Pancreas (tissue), 10 donors: Measurements from ENCODE around the gene CMTM5. TPM values are rescaled to one million over a fixed set of nuclear protein-coding genes. Genes with fewer than 3 reads are reported as not detected.
"Not testable (repeated sequence)": the region's sequence is repeated elsewhere in the genome, so short reads cannot be mapped to it uniquely, and the experiment has no call there.

Source experiments
- ATAC-seq, 4 donors: fragments of 200-7000 bp; cut with Tn5 transposase; one replicate each; pipeline versions ENCODE4 v1.8.0 to v1.9.1; 2020; ENCODE audit warnings: mild to moderate bottlenecking in 4 of 4, moderate library complexity in 4 of 4
- DNase-seq, 6 donors: peaks; one replicate each; pipeline ENCODE4 v3.0.0-alpha.2; 2020
- FAIRE-seq: peaks from 2 replicates; lab custom pipeline; 2012; peaks lifted over from hg19 to GRCh38; lab: Jason Lieb, UNC
- H3K27ac ChIP-seq, 4 donors: fragments of 200-600 bp; sonication (generic); 1 replicate in 3 of 4; 2 replicates in 1 of 4; pipeline versions ENCODE4 v1.5.0 to v1.8.0; 2020
- H3K27me3 ChIP-seq, 4 donors: fragments of 200-600 bp; one replicate each; pipeline ENCODE4 v1.8.0; 2021
- H3K36me3 ChIP-seq, 3 donors: fragments of 200-600 bp; sonication (generic) in 1 of 3; one replicate each; pipeline versions ENCODE4 v1.5.0 to v1.8.0; 2020 to 2021
- H3K4me1 ChIP-seq, 3 donors: fragments of 200-600 bp; one replicate each; pipeline ENCODE4 v1.8.0; 2021
- H3K4me3 ChIP-seq, 4 donors: fragments of 200-600 bp; sonication (generic) in 2 of 4; one replicate each; pipeline versions ENCODE4 v1.5.0 to v1.8.0; 2020 to 2021
- H3K9me3 ChIP-seq, 4 donors: fragments of 200-600 bp; one replicate each; pipeline ENCODE4 v1.8.0; 2021
- WGBS, 2 donors: extraction: QIAGEN DNeasy Blood & Tissue Kit; methylation state at CpG; one replicate each; pipeline ENCODE4 v1.1.7; 2013; 5-methylcytosine and 5-hydroxymethylcytosine counted together
- intact Hi-C, 3 donors: fragments of 100-400 bp; cut with DNase I; formaldehyde crosslinking; loops; one replicate each; pipeline versions ENCODE4 v1.11.1 to v1.14.2; 2022
- microRNA-seq, 2 donors: library from miRNA; unstranded; fragments of <30 nt; microRNA quantifications; one replicate each; pipeline versions ENCODE4 to v1.1.0, GENCODE V29; 2019 to 2020
- polyA plus RNA-seq, 2 donors: library from polyadenylated mRNA; stranded (reverse); fragments of 200-250 nt; gene quantifications; one replicate each; pipeline ENCODE4 v1.2.3, GENCODE V29; 2013
- total RNA-seq, 6 donors: library from RNA; stranded (reverse); fragmentation: NEBNext Ultra II Directional in 4 of 6; extraction: Animal tissue kit (Norgen Biotek cat#: 25700) in 4 of 6; gene quantifications; one replicate each; pipeline versions ENCODE4 v1.2.1 to v1.2.4, GENCODE V29; 2021 to 2023
- TF ChIP-seq, protein P1 (sequence below), 4 donors: fragments of 200-600 bp; sonication (generic) in 3 of 4; IDR thresholded peaks; one replicate each; pipeline versions ENCODE4 v1.5.0 to v1.8.0; 2021; ENCODE audit warnings: antibody characterized with exemption in 4 of 4
- donor health status: healthy with polysubstance abuse.
- donor health status: DM: no; HTN: no; CAD: no; lungs with moderate emphysema.
- donor health status: DM: no; HTN: no; CAD: no.
- donor health status: control.
- donor health status: control.
- donor health status: Bipolar disorder and iron deficiency.
- donor health status: DM: yes; HTN: yes; CAD: no.
- donor health status: DM: no; HTN: no; CAD: no.
- donor health status: DM: no; HTN: no; CAD: no.
- donor health status: DM: yes; HTN: yes; CAD: no.

CMTM5 gene
- total and polyA plus RNA-seq, 8 donors: 0.16 to 0.53 (median 0.25) TPM; not detected in 5

DNA sequence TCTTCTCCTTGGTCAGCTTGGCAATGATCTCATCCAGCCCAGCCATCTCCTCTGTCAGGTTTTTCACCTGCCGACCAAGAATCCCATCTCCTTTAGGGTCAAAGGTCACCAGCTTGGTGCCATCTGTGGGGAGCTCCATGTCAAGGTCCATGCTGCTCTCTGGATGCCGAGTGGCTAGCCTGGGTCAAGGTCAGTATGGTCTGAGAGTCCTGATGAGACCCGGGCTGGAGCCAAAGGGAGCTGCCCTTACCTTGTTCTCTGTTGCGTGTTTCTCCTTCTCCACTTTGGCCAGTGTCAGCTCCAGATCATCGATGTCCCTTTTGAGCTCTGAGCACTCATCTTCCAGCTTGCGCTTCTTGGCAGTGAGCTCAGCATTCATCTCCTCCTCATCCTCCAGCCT lies 46.8 kb downstream of the CMTM5 start:
- intact Hi-C loops: no loop called here
- WGBS, 2 donors: 82% methylated on average over 6 of the region's 6 CpGs
- H3K36me3 ChIP-seq: no peaks in the 10 kb centered on the region
- no peak for ATAC-seq
- TF ChIP-seq, protein P1, sequence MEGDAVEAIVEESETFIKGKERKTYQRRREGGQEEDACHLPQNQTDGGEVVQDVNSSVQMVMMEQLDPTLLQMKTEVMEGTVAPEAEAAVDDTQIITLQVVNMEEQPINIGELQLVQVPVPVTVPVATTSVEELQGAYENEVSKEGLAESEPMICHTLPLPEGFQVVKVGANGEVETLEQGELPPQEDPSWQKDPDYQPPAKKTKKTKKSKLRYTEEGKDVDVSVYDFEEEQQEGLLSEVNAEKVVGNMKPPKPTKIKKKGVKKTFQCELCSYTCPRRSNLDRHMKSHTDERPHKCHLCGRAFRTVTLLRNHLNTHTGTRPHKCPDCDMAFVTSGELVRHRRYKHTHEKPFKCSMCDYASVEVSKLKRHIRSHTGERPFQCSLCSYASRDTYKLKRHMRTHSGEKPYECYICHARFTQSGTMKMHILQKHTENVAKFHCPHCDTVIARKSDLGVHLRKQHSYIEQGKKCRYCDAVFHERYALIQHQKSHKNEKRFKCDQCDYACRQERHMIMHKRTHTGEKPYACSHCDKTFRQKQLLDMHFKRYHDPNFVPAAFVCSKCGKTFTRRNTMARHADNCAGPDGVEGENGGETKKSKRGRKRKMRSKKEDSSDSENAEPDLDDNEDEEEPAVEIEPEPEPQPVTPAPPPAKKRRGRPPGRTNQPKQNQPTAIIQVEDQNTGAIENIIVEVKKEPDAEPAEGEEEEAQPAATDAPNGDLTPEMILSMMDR (IDR thresholded peaks at IDR 0.05): no peak
- no peaks in the 10 kb centered on the region for H3K27me3 ChIP-seq
- H3K4me1 ChIP-seq: no peaks in the 10 kb centered on the region
- no peak for FAIRE-seq
- DNase-seq: no peak
- no peaks in the 10 kb centered on the region for H3K9me3 ChIP-seq
- H3K4me3 ChIP-seq: no peak overlapping the region
- H3K27ac ChIP-seq: no peak overlapping the region

GRCh38 chr14:23425169-23425568 lies 48.3 kb downstream of the CMTM5 start:
- intact Hi-C loops: no loop called here
- Histone ChIP-seq H3K27me3 (no peaks in the 10 kb centered on the region), H3K9me3 (no peaks in the 10 kb centered on the region), H3K36me3 (no peaks in the 10 kb centered on the region), H3K27ac (no peak overlapping the region), H3K4me1 (no peaks in the 10 kb centered on the region), H3K4me3 (no peak overlapping the region)
- 82 to 84% methylated on average over 10 of the region's 10 CpGs for WGBS, 2 donors
- ATAC-seq: no peak
- DNase-seq: no peak
- TF ChIP-seq, protein P1 (IDR thresholded peaks at IDR 0.05): no peak
- no peak for FAIRE-seq

- intact Hi-C loops, H3K27ac ChIP-seq, ATAC-seq, H3K27me3 ChIP-seq, H3K36me3 ChIP-seq, H3K9me3 ChIP-seq, H3K4me1 ChIP-seq, H3K4me3 ChIP-seq, DNase-seq, FAIRE-seq: not testable (repeated sequence)
- WGBS, 2 donors: 95 to 96% methylated on average over 6 of the region's 6 CpGs
Observed at GRCh38 chr14:23425798-23426197, 49.0 kb downstream of the CMTM5 start.

GRCh38 chr14:23428686-23429495 lies 52.0 kb downstream of the CMTM5 start:
- H3K4me1 ChIP-seq: no peaks in the 10 kb centered on the region
- H3K4me3 ChIP-seq: no peak overlapping the region
- FAIRE-seq (no peak), DNase-seq (peak in 1 of 6 donors; percentile 22), ATAC-seq (no peak)
- TF ChIP-seq, protein P1 (IDR thresholded peaks at IDR 0.05): no peak
- intact Hi-C loops: no loop called here
- no peaks in the 10 kb centered on the region for H3K9me3 ChIP-seq
- 87 to 93% methylated on average over 13 of the region's 13 CpGs for WGBS, 2 donors
- no peaks in the 10 kb centered on the region for H3K27me3 ChIP-seq
- no peaks in the 10 kb centered on the region for H3K36me3 ChIP-seq
- no peak overlapping the region for H3K27ac ChIP-seq

Small RNA genes lying within 50 kb of the gene (microRNA-seq; reads per million reads assigned to microRNA genes)
- 0.29 to 0.39 reads per million in 2 donors for gene MIR208A
- gene MIR208B: 0 to 1.2 reads per million in 2 donors

Other genes starting within 250 kb of the CMTM5 start
- 10 to 100 TPM; 11.5 to 33.5 (median 23.2) TPM for gene SLC7A8, start 193.4 kb upstream of the CMTM5 start, total RNA-seq
- 10 to 100 TPM; 36.3 to 70.8 TPM for gene SLC7A8, start 193.4 kb upstream of the CMTM5 start, polyA plus RNA-seq
- gene RNF212B, start 139.1 kb upstream of the CMTM5 start, total RNA-seq: under 1 TPM in 2 of 6 donors, not detected in 4; 0.12 to 0.29 TPM
- gene RNF212B, start 139.1 kb upstream of the CMTM5 start, polyA plus RNA-seq: not detected
- 10 to 100 TPM in 1 of 6 donors, 1 to 10 TPM in 5; 4.5 to 10.3 (median 6.0) TPM for gene HOMEZ, start 90.9 kb upstream of the CMTM5 start, total RNA-seq
- 1 to 10 TPM; 4.9 to 5.9 TPM for gene HOMEZ, start 90.9 kb upstream of the CMTM5 start, polyA plus RNA-seq
- 10 to 100 TPM in 2 of 6 donors, 1 to 10 TPM in 4; 4.1 to 12.8 (median 5.6) TPM for gene PPP1R3E, start 74.2 kb upstream of the CMTM5 start, total RNA-seq
- 10 to 100 TPM; 18.0 to 25.9 TPM for gene PPP1R3E, start 74.2 kb upstream of the CMTM5 start, polyA plus RNA-seq
- 10 to 100 TPM; 24.8 to 29.7 (median 26.2) TPM for gene BCL2L2, start 70.2 kb upstream of the CMTM5 start, total RNA-seq
- gene BCL2L2, start 70.2 kb upstream of the CMTM5 start, polyA plus RNA-seq: 10 to 100 TPM; 28.8 to 31.6 TPM
- 10 to 100 TPM; 32.6 to 82.2 (median 45.0) TPM for gene PABPN1, start 55.6 kb upstream of the CMTM5 start, total RNA-seq
- 100 to 1,000 TPM; 154 to 166 TPM for gene PABPN1, start 55.6 kb upstream of the CMTM5 start, polyA plus RNA-seq
- gene SLC22A17, start 24.2 kb upstream of the CMTM5 start, total RNA-seq: 10 to 100 TPM in 4 of 6 donors, 1 to 10 TPM in 2; 6.4 to 19.6 (median 10.3) TPM
- 10 to 100 TPM; 29.9 to 90.7 TPM for gene SLC22A17, start 24.2 kb upstream of the CMTM5 start, polyA plus RNA-seq
- 1 to 10 TPM in 2 of 6 donors, under 1 TPM in 4; 0.23 to 2.2 (median 0.71) TPM for gene EFS, start 11.9 kb upstream of the CMTM5 start, total RNA-seq
- gene EFS, start 11.9 kb upstream of the CMTM5 start, polyA plus RNA-seq: 1 to 10 TPM; 1.7 to 3.0 TPM
- not detected for gene IL25, start 4.2 kb upstream of the CMTM5 start, total RNA-seq
- not detected for gene IL25, start 4.2 kb upstream of the CMTM5 start, polyA plus RNA-seq
- under 1 TPM in 4 of 6 donors, not detected in 2; 0.03 to 0.16 (median 0.05) TPM for gene MYH6, start 31.2 kb downstream of the CMTM5 start, total RNA-seq
- gene MYH6, start 31.2 kb downstream of the CMTM5 start, polyA plus RNA-seq: under 1 TPM; 0.56 to 0.72 TPM
- gene MYH7, start 58.6 kb downstream of the CMTM5 start, total RNA-seq: 1 to 10 TPM in 1 of 6 donors, under 1 TPM in 5; 0.19 to 6.3 (median 0.40) TPM
- gene MYH7, start 58.6 kb downstream of the CMTM5 start, polyA plus RNA-seq: 1 to 10 TPM in 1 of 2 donors, under 1 TPM in 1; 0.34 to 1.1 TPM
- gene NGDN, start 92.7 kb downstream of the CMTM5 start, total RNA-seq: 10 to 100 TPM in 5 of 6 donors, 1 to 10 TPM in 1; 9.8 to 18.8 (median 15.4) TPM
- 10 to 100 TPM; 18.3 to 33.7 TPM for gene NGDN, start 92.7 kb downstream of the CMTM5 start, polyA plus RNA-seq
- gene ZFHX2, start 174.7 kb downstream of the CMTM5 start, total RNA-seq: 1 to 10 TPM in 3 of 6 donors, under 1 TPM in 3; 0.63 to 3.8 (median 1.0) TPM
- 1 to 10 TPM; 1.7 to 3.0 TPM for gene ZFHX2, start 174.7 kb downstream of the CMTM5 start, polyA plus RNA-seq
- 10 to 100 TPM in 1 of 6 donors, 1 to 10 TPM in 5; 5.6 to 11.6 (median 8.4) TPM for gene THTPA, start 179.2 kb downstream of the CMTM5 start, total RNA-seq
- gene THTPA, start 179.2 kb downstream of the CMTM5 start, polyA plus RNA-seq: 10 to 100 TPM; 11.9 TPM
- 100 to 1,000 TPM in 1 of 6 donors, 10 to 100 TPM in 5; 57.4 to 153 (median 70.4) TPM for gene AP1G2, start 190.7 kb downstream of the CMTM5 start, total RNA-seq
- 100 to 1,000 TPM; 303 to 392 TPM for gene AP1G2, start 190.7 kb downstream of the CMTM5 start, polyA plus RNA-seq
- under 1 TPM; 0.12 to 0.47 (median 0.29) TPM for gene JPH4, start 201.7 kb downstream of the CMTM5 start, total RNA-seq
- 1 to 10 TPM in 1 of 2 donors, under 1 TPM in 1; 0.46 to 1.3 TPM for gene JPH4, start 201.7 kb downstream of the CMTM5 start, polyA plus RNA-seq